Trophoblast cell (in vitro differentiated cells and primary cell): ENCODE measurements around the gene CIB2.

Experiments used
- DNase-seq, 2 donors: peaks; one replicate each; pipeline ENCODE4 v3.0.0-alpha.2; 2016
- H2AFZ ChIP-seq: 2 replicates; pipeline ENCODE4 v1.6.1; 2013; ENCODE audit warnings: low read length, moderate library complexity, mild to moderate bottlenecking; ENCODE audit not compliant: insufficient read depth, poor library complexity
- H2AK5ac ChIP-seq: 2 replicates; pipeline ENCODE4 v1.6.1; 2013; ENCODE audit warnings: mild to moderate bottlenecking, low read length
- H2BK120ac ChIP-seq: 2 replicates; pipeline ENCODE4 v1.6.1; 2013; ENCODE audit warnings: low read length, mild to moderate bottlenecking, moderate library complexity; ENCODE audit not compliant: insufficient read depth, poor library complexity
- H2BK12ac ChIP-seq: 2 replicates; pipeline ENCODE4 v1.6.1; 2013; ENCODE audit warnings: mild to moderate bottlenecking, low read length, moderate library complexity
- H2BK5ac ChIP-seq: 2 replicates; pipeline ENCODE4 v1.6.1; 2013; ENCODE audit warnings: low read length, low read depth, moderate library complexity, mild to moderate bottlenecking; ENCODE audit not compliant: poor library complexity
- H3K14ac ChIP-seq: 2 replicates; pipeline ENCODE4 v1.6.1; 2013; ENCODE audit warnings: mild to moderate bottlenecking, low read length
- H3K18ac ChIP-seq: 2 replicates; pipeline ENCODE4 v1.6.1; 2013; ENCODE audit warnings: mild to moderate bottlenecking, low read length
- H3K23ac ChIP-seq: 2 replicates; pipeline ENCODE4 v1.6.1; 2013; ENCODE audit warnings: low read length
- H3K27ac ChIP-seq: 2 replicates; pipeline ENCODE4 v1.5.1; 2013; ENCODE audit warnings: low read depth, mild to moderate bottlenecking, inconsistent platforms, low read length, moderate library complexity
- H3K27me3 ChIP-seq: 2 replicates; pipeline ENCODE4 v1.6.1; 2013; ENCODE audit warnings: inconsistent platforms, mild to moderate bottlenecking, low read length, moderate library complexity; ENCODE audit not compliant: insufficient read depth
- H3K36me3 ChIP-seq, 2 experiments: 1 replicate in 1 of 2; 2 replicates in 1 of 2; pipeline ENCODE4 v1.6.1; 2013; ENCODE audit warnings: low read length in 2 of 2, mild to moderate bottlenecking in 2 of 2, moderate library complexity in 1 of 2; ENCODE audit not compliant: insufficient read depth in 2 of 2, control insufficient read depth in 1 of 2
- H3K4ac ChIP-seq: 2 replicates; pipeline ENCODE4 v1.6.1; 2013; ENCODE audit warnings: low read depth, mild to moderate bottlenecking, low read length, moderate library complexity
- H3K4me1 ChIP-seq, 2 experiments: 1 replicate in 1 of 2; 2 replicates in 1 of 2; pipeline ENCODE4 v1.6.1; 2013; ENCODE audit warnings: low read length in 2 of 2, mild to moderate bottlenecking in 2 of 2, moderate library complexity in 1 of 2; ENCODE audit not compliant: insufficient read depth in 2 of 2, control insufficient read depth in 1 of 2
- H3K4me2 ChIP-seq: 2 replicates; pipeline ENCODE4 v1.6.1; 2013; ENCODE audit warnings: inconsistent platforms, mild to moderate bottlenecking, low read length, moderate library complexity
- H3K4me3 ChIP-seq: 2 replicates; pipeline ENCODE4 v1.5.1; 2013; ENCODE audit warnings: mild to moderate bottlenecking, low read depth, low read length, inconsistent platforms
- H3K79me1 ChIP-seq: one replicate; pipeline ENCODE4 v1.6.1; 2013; ENCODE audit warnings: low read length
- H3K79me2 ChIP-seq: 2 replicates; pipeline ENCODE4 v1.6.1; 2013; ENCODE audit warnings: low read length, mild to moderate bottlenecking; ENCODE audit not compliant: control insufficient read depth, insufficient read depth, poor library complexity
- H3K9ac ChIP-seq: 2 replicates; pipeline ENCODE4 v1.6.1; 2013; ENCODE audit warnings: mild to moderate bottlenecking, low read length
- H3K9me3 ChIP-seq: 2 replicates; pipeline ENCODE4 v1.6.1; 2013; ENCODE audit warnings: low read depth, mild to moderate bottlenecking, control low read depth, inconsistent platforms, low read length; ENCODE audit not compliant: insufficient read depth
- H4K12ac ChIP-seq: 2 replicates; pipeline ENCODE4 v1.6.1; 2013; ENCODE audit warnings: low read depth, mild to moderate bottlenecking, low read length, moderate library complexity
- H4K8ac ChIP-seq: 2 replicates; pipeline ENCODE4 v1.6.1; 2013; ENCODE audit warnings: low read depth, mild to moderate bottlenecking, low read length, moderate library complexity
- H4K91ac ChIP-seq: one replicate; pipeline ENCODE4 v1.6.1; 2013; ENCODE audit warnings: low read depth, mild to moderate bottlenecking, low read length, moderate library complexity
- WGBS: extraction: QIAGEN DNeasy Blood & Tissue Kit; methylation state at CpG from one replicate; pipeline ENCODE4 v1.1.7; 2013; ENCODE audit warnings: missing lambda C conversion rate; ENCODE audit not compliant: insufficient read length, insufficient coverage; ENCODE audit errors: extremely low coverage; 5-methylcytosine and 5-hydroxymethylcytosine counted together

The CIB2 gene

GRCh38 chr15:78125267-78125666 lies 6.0 kb downstream of the CIB2 start:
- Histone ChIP-seq H2AK5ac (no peak overlapping the region), H3K23ac (no peak overlapping the region), H3K27ac (no peak overlapping the region), H3K27me3 (no peaks in the 10 kb centered on the region), H3K9ac (no peak overlapping the region), H3K18ac (no peak overlapping the region), H2BK120ac (no peak overlapping the region), H4K91ac (no peak overlapping the region), H3K4me2 (no peak overlapping the region), H3K4me3 (no peak overlapping the region), H3K79me1 (no peaks in the 10 kb centered on the region), H2BK12ac (no peak overlapping the region), H3K36me3 (peaks cover 0 to 2% of the 10 kb centered on the region in 2 experiments), H3K4me1 (peaks cover 0 to 4% of the 10 kb centered on the region in 2 experiments), H4K8ac (no peak overlapping the region), H3K14ac (no peak overlapping the region), H3K9me3 (peaks cover 2% of the 10 kb centered on the region), H3K4ac (no peak overlapping the region), H2AFZ (no peak overlapping the region), H3K79me2 (no peaks in the 10 kb centered on the region), H4K12ac (no peak overlapping the region), H2BK5ac (no peak overlapping the region)
- no peak for DNase-seq
- no CpG with 5 or more reads among the region's 3 CpGs for WGBS

GRCh38 chr15:78120523-78120922 lies 10.7 kb downstream of the CIB2 start:
- no peak overlapping the region for H2BK120ac ChIP-seq
- no peak overlapping the region for H4K91ac ChIP-seq
- no peaks in the 10 kb centered on the region for H3K79me2 ChIP-seq
- no peak overlapping the region for H3K4me2 ChIP-seq
- no peak overlapping the region for H4K12ac ChIP-seq
- H3K9ac ChIP-seq, result no peak overlapping the region
- H2AFZ ChIP-seq, result no peak overlapping the region
- peaks cover 0 to 2% of the 10 kb centered on the region in 2 experiments for H3K36me3 ChIP-seq
- H3K23ac ChIP-seq, result no peak overlapping the region
- no peak overlapping the region for H2AK5ac ChIP-seq
- no peak overlapping the region for H3K4ac ChIP-seq
- H4K8ac ChIP-seq, result no peak overlapping the region
- peaks cover 0 to 4% of the 10 kb centered on the region in 2 experiments for H3K4me1 ChIP-seq
- DNase-seq, result no peak
- no peak overlapping the region for H3K18ac ChIP-seq
- no peak overlapping the region for H3K14ac ChIP-seq
- no peak overlapping the region for H3K4me3 ChIP-seq
- no peaks in the 10 kb centered on the region for H3K79me1 ChIP-seq
- no peak overlapping the region for H3K27ac ChIP-seq
- no peak overlapping the region for H2BK5ac ChIP-seq
- no peak overlapping the region for H2BK12ac ChIP-seq
- WGBS, result no CpG with 5 or more reads among the region's 5 CpGs
- no peaks in the 10 kb centered on the region for H3K27me3 ChIP-seq
- H3K9me3 ChIP-seq, result peaks cover 2% of the 10 kb centered on the region

DNA sequence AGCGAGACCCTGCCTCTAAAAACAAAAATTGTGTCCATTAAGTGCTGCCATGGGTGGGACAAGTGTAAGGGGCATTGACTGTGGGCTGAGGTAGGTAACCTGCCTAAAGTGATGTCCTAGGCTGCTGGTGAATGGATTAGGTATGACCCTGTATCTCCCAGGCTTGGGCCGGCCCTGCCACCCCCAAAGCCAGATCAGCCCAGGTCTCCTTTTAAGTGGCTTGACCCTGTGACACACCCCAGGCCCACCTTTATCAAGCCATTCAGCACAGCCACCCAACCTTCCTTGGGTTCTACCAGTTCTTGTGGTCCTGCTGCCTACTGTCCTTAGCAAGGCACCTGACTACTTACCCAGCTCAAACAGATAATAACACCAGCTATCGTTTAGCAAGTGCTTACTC lies 18.7 kb downstream of the CIB2 start:
- Histone ChIP-seq H3K79me1 (no peaks in the 10 kb centered on the region), H3K9me3 (no peaks in the 10 kb centered on the region), H3K36me3 (no peaks in the 10 kb centered on the region), H3K4me3 (no peak overlapping the region), H3K23ac (no peak overlapping the region), H4K91ac (no peak overlapping the region), H4K12ac (no peak overlapping the region), H3K4ac (no peak overlapping the region), H2AK5ac (no peak overlapping the region), H3K79me2 (no peaks in the 10 kb centered on the region), H2BK120ac (no peak overlapping the region), H3K4me2 (no peak overlapping the region), H3K14ac (no peak overlapping the region), H3K9ac (no peak overlapping the region), H3K4me1 (no peaks in the 10 kb centered on the region), H3K27me3 (no peaks in the 10 kb centered on the region), H3K18ac (no peak overlapping the region), H2BK5ac (no peak overlapping the region), H3K27ac (no peak overlapping the region), H2BK12ac (no peak overlapping the region), H2AFZ (no peak overlapping the region), H4K8ac (no peak overlapping the region)
- no CpG with 5 or more reads among the region's 3 CpGs for WGBS
- DNase-seq, result no peak

GRCh38 chr15:78111788-78112187 lies 19.5 kb downstream of the CIB2 start:
- DNase-seq, result no peak
- Histone ChIP-seq H3K27me3 (no peaks in the 10 kb centered on the region), H3K23ac (no peak overlapping the region), H2BK5ac (no peak overlapping the region), H3K18ac (no peak overlapping the region), H3K4me3 (no peak overlapping the region), H3K4me2 (no peak overlapping the region), H3K27ac (no peak overlapping the region), H3K79me1 (no peaks in the 10 kb centered on the region), H2AK5ac (no peak overlapping the region), H4K91ac (no peak overlapping the region), H3K4me1 (no peaks in the 10 kb centered on the region), H3K9ac (no peak overlapping the region), H2AFZ (no peak overlapping the region), H3K14ac (no peak overlapping the region), H4K8ac (no peak overlapping the region), H3K36me3 (no peaks in the 10 kb centered on the region), H3K4ac (no peak overlapping the region), H4K12ac (no peak overlapping the region), H2BK12ac (no peak overlapping the region), H3K9me3 (no peaks in the 10 kb centered on the region), H3K79me2 (no peaks in the 10 kb centered on the region), H2BK120ac (no peak overlapping the region)
- WGBS, result no CpG with 5 or more reads among the region's 3 CpGs
